GM23338 (cell line): ENCODE results near the gene ATXN2. TPM values are rescaled to one million over a fixed set of nuclear protein-coding genes. Genes with fewer than 3 reads are reported as not detected.

Experiments used
- ATAC-seq: fragments of 200-7000 bp; cut with Tn5 transposase; 3 replicates; pipeline ENCODE4 v1.9.1; 2020
- DNase-seq: peaks from one replicate; pipeline ENCODE4 v3.0.0-alpha.2; 2015; ENCODE audit warnings: low spot score
- H2AFZ ChIP-seq: fragments of 200-600 bp; sonication (generic); 2 replicates; pipeline ENCODE4 v1.8.0; 2016; ENCODE audit warnings: antibody characterized with exemption, mild to moderate bottlenecking, moderate library complexity
- H3F3A ChIP-seq: fragments of 200-600 bp; sonication (generic); replicated peaks from 2 replicates; pipeline ENCODE4 v1.8.0; 2017; ENCODE audit warnings: antibody characterized with exemption, mixed run types, low read depth
- H3K27ac ChIP-seq: fragments of 200-600 bp; sonication (generic); 2 replicates; pipeline ENCODE4 v1.6.1; 2016; ENCODE audit warnings: low read depth
- H3K27me3 ChIP-seq: fragments of 200-600 bp; sonication (generic); 2 replicates; pipeline ENCODE4 v1.8.0; 2016; ENCODE audit warnings: mild to moderate bottlenecking, mixed run types, moderate library complexity; ENCODE audit not compliant: insufficient read depth
- H3K36me3 ChIP-seq: fragments of 200-600 bp; sonication (generic); 2 replicates; pipeline ENCODE4 v1.8.0; 2016; ENCODE audit warnings: mild to moderate bottlenecking; ENCODE audit not compliant: insufficient read depth
- H3K4me1 ChIP-seq: fragments of 200-600 bp; sonication (generic); 2 replicates; pipeline ENCODE4 v1.8.0; 2016; ENCODE audit warnings: mild to moderate bottlenecking, moderate library complexity; ENCODE audit not compliant: insufficient read depth
- H3K4me2 ChIP-seq: fragments of 200-600 bp; sonication (generic); 2 replicates; pipeline ENCODE4 v1.7.1; 2017; ENCODE audit warnings: mixed run types
- H3K4me3 ChIP-seq: fragments of 200-600 bp; sonication (generic); 2 replicates; pipeline ENCODE4 v1.6.1; 2016; ENCODE audit warnings: mixed run types
- H3K79me2 ChIP-seq: fragments of 200-600 bp; sonication (generic); replicated peaks from 2 replicates; pipeline ENCODE4 v1.8.0; 2017; ENCODE audit warnings: mild to moderate bottlenecking; ENCODE audit not compliant: insufficient read depth
- H3K9me2 ChIP-seq: fragments of 200-600 bp; sonication (generic); 2 replicates; pipeline ENCODE4 v1.8.0; 2017; ENCODE audit not compliant: insufficient read depth
- H4K20me1 ChIP-seq: fragments of 200-600 bp; sonication (generic); replicated peaks from 2 replicates; pipeline ENCODE4 v1.8.0; 2017; ENCODE audit warnings: mild to moderate bottlenecking; ENCODE audit not compliant: insufficient read depth
- H3K27ac Mint-ChIP-seq: 2 replicates; pipeline ENCODE4 v1.8.0; 2020; ENCODE audit warnings: inconsistent platforms, mild to moderate bottlenecking, moderate library complexity, mixed read lengths
- H3K27me3 Mint-ChIP-seq: 3 replicates; pipeline ENCODE4 v1.8.0; 2022; ENCODE audit warnings: low read depth, mild to moderate bottlenecking, moderate library complexity, mixed read lengths, inconsistent platforms; ENCODE audit not compliant: insufficient read depth, poor library complexity
- H3K36me3 Mint-ChIP-seq: 3 replicates; pipeline ENCODE4 v1.8.0; 2021; ENCODE audit warnings: low read depth, mild to moderate bottlenecking, inconsistent platforms, moderate library complexity, mixed read lengths
- H3K4me1 Mint-ChIP-seq: 3 replicates; pipeline ENCODE4 v1.8.0; 2020; ENCODE audit warnings: mild to moderate bottlenecking, inconsistent platforms, mixed read lengths
- H3K4me3 Mint-ChIP-seq: 3 replicates; pipeline ENCODE4 v1.8.0; 2021; ENCODE audit warnings: moderate library complexity, mild to moderate bottlenecking, inconsistent platforms, mixed read lengths
- H3K9me3 Mint-ChIP-seq: 3 replicates; pipeline ENCODE4 v1.8.0; 2020; ENCODE audit warnings: moderate library complexity, mild to moderate bottlenecking, inconsistent platforms, mixed read lengths
- POLR2AphosphoS5 ChIP-seq: IDR thresholded peaks from 2 replicates; pipeline ENCODE4 v1.6.1; 2016; ENCODE audit warnings: antibody characterized with exemption, low read depth
- STAT1 ChIP-seq: IDR thresholded peaks from one replicate; pipeline ENCODE4 v1.6.1; 2016; ENCODE audit warnings: antibody characterized with exemption; ENCODE audit not compliant: unreplicated experiment
- polyA plus RNA-seq: library from polyadenylated mRNA; unstranded; fragments of >200 nt; fragmentation: Nextera tagmentation; extraction: Ambion mirVana; gene quantifications from 2 replicates; pipeline ENCODE4 v1.2.1, GENCODE V29; 2016
- total RNA-seq: library from RNA; depleted of rRNA; stranded (reverse); fragments of >200 nt; shearing (Covaris generic); gene quantifications from 2 replicates; pipeline ENCODE4 v1.2.3, GENCODE V29; 2014
- TF ChIP-seq, protein P1 (sequence below), 2 experiments: fragments of 200-600 bp in 1 of 2; sonication (generic) in 1 of 2; conservative IDR thresholded peaks; 2 replicates each; pipeline versions ENCODE4 v1.5.1 to v1.6.1; 2016 to 2017; ENCODE audit warnings: antibody characterized with exemption in 2 of 2, low read depth in 2 of 2, mild to moderate bottlenecking in 2 of 2, moderate library complexity in 1 of 2
- TF ChIP-seq, protein P2 (sequence below): IDR thresholded peaks from one replicate; pipeline ENCODE4 v1.6.1; 2018; ENCODE audit warnings: antibody characterized with exemption; ENCODE audit not compliant: unreplicated experiment
- TF ChIP-seq, protein P3 (sequence below): fragments of 250-450 bp; sonication (Bioruptor Pico); IDR thresholded peaks from 2 replicates; pipeline ENCODE4 v1.5.0; 2020; ENCODE audit warnings: mild to moderate bottlenecking, moderate library complexity

ATXN2 gene
- total and polyA plus RNA-seq, 2 experiments from 2014 or later: 44.8 to 59.5 TPM

DNA sequence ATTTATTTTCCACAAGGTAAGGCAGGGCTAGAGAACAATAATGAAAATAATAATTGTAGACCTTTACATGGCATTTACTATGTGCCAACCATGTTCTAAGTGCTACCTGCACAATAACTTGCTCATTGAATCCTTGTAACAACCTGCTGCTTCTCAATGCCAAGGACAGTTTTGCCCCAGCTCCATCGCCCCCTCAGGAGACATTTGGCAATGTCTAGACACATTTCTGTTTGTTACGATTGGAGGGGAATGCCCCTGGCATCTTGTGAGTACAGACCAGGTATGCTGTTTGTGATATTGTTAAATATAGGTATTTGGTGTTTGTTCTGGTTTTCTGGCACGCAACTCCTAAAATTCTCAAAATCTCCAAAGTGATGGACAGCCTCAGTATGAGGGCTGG, 8.1 kb upstream of the ATXN2 start:
- Histone ChIP-seq H3K36me3 (no peaks in the 10 kb centered on the region), H3K4me3 (no peak overlapping the region), H3K4me1 (no peaks in the 10 kb centered on the region), H4K20me1 (no peaks in the 10 kb centered on the region), H3F3A (no peaks in the 10 kb centered on the region), H3K79me2 (no peaks in the 10 kb centered on the region), H2AFZ (no peak overlapping the region), H3K27ac (no peak overlapping the region), H3K27me3 (no peaks in the 10 kb centered on the region), H3K4me2 (no peak overlapping the region), H3K9me2 (no peaks in the 10 kb centered on the region)
- peak; percentile 55 for DNase-seq
- TF ChIP-seq, protein P1, sequence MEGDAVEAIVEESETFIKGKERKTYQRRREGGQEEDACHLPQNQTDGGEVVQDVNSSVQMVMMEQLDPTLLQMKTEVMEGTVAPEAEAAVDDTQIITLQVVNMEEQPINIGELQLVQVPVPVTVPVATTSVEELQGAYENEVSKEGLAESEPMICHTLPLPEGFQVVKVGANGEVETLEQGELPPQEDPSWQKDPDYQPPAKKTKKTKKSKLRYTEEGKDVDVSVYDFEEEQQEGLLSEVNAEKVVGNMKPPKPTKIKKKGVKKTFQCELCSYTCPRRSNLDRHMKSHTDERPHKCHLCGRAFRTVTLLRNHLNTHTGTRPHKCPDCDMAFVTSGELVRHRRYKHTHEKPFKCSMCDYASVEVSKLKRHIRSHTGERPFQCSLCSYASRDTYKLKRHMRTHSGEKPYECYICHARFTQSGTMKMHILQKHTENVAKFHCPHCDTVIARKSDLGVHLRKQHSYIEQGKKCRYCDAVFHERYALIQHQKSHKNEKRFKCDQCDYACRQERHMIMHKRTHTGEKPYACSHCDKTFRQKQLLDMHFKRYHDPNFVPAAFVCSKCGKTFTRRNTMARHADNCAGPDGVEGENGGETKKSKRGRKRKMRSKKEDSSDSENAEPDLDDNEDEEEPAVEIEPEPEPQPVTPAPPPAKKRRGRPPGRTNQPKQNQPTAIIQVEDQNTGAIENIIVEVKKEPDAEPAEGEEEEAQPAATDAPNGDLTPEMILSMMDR (conservative IDR thresholded peaks at IDR 0.05; ENCODE audit: low read depth in 2 of 2): peak; percentile 43 to 45
- TF ChIP-seq, protein P2, sequence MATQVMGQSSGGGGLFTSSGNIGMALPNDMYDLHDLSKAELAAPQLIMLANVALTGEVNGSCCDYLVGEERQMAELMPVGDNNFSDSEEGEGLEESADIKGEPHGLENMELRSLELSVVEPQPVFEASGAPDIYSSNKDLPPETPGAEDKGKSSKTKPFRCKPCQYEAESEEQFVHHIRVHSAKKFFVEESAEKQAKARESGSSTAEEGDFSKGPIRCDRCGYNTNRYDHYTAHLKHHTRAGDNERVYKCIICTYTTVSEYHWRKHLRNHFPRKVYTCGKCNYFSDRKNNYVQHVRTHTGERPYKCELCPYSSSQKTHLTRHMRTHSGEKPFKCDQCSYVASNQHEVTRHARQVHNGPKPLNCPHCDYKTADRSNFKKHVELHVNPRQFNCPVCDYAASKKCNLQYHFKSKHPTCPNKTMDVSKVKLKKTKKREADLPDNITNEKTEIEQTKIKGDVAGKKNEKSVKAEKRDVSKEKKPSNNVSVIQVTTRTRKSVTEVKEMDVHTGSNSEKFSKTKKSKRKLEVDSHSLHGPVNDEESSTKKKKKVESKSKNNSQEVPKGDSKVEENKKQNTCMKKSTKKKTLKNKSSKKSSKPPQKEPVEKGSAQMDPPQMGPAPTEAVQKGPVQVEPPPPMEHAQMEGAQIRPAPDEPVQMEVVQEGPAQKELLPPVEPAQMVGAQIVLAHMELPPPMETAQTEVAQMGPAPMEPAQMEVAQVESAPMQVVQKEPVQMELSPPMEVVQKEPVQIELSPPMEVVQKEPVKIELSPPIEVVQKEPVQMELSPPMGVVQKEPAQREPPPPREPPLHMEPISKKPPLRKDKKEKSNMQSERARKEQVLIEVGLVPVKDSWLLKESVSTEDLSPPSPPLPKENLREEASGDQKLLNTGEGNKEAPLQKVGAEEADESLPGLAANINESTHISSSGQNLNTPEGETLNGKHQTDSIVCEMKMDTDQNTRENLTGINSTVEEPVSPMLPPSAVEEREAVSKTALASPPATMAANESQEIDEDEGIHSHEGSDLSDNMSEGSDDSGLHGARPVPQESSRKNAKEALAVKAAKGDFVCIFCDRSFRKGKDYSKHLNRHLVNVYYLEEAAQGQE: no peak
- Mint-ChIP-seq H3K4me1 (peaks cover 2% of the 10 kb centered on the region; the same call in 1 of the 3 replicates), H3K27ac (no peak overlapping the region), H3K9me3 (peaks cover 3% of the 10 kb centered on the region; the same call in 1 of the 3 replicates), H3K36me3 (peaks cover 2% of the 10 kb centered on the region; the same call in 1 of the 3 replicates), H3K27me3 (peaks cover 3% of the 10 kb centered on the region), H3K4me3 (no peak overlapping the region)
- ATAC-seq: peak; percentile 46; the same call in 1 of the 3 replicates

DNA sequence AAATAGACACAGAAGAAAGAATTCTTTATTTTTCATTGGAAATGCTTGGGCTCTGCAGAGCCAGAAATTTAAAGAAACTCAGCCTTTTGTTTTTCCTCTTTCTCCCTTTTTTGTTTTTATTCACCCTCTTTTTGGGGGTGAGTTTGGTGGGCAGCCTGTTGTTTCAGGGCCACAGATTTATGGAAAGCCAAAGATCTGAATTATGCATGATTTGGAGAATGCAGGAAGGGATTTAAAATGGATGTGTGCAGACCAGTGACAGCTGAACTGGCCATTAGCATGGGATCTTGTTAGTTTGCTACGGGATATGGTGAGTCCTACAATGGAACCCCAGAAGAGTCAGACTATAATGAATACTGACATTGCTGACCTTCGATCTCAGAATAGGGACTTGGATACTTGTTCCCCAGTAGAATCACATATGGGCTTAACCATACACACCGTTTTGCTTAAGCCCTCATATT, 7.7 kb upstream of the ATXN2 start:
- no peak for ATAC-seq
- Histone ChIP-seq H3K4me1 (no peaks in the 10 kb centered on the region), H3K79me2 (no peaks in the 10 kb centered on the region), H3K4me3 (no peak overlapping the region), H3K4me2 (no peak overlapping the region), H2AFZ (no peak overlapping the region), H3K27me3 (no peaks in the 10 kb centered on the region), H3K9me2 (no peaks in the 10 kb centered on the region), H3K27ac (no peak overlapping the region), H3F3A (no peaks in the 10 kb centered on the region), H4K20me1 (no peaks in the 10 kb centered on the region), H3K36me3 (no peaks in the 10 kb centered on the region)
- Mint-ChIP-seq H3K4me1 (peaks cover 2% of the 10 kb centered on the region; the same call in 1 of the 3 replicates), H3K9me3 (0 out of 3 replicates have a peak, but pooled peaks cover 3% of the 10 kb centered on the region), H3K27me3 (peaks cover 3% of the 10 kb centered on the region), H3K36me3 (peaks cover 5% of the 10 kb centered on the region; the same call in 1 of the 3 replicates), H3K4me3 (no peak overlapping the region), H3K27ac (no peak overlapping the region)
- DNase-seq: no peak
- TF ChIP-seq POLR2AphosphoS5 (no peak), STAT1 (no peak)
- TF ChIP-seq, protein P1 (conservative IDR thresholded peaks at IDR 0.05; ENCODE audit: low read depth in 2 of 2): no peak
- TF ChIP-seq, protein P3, sequence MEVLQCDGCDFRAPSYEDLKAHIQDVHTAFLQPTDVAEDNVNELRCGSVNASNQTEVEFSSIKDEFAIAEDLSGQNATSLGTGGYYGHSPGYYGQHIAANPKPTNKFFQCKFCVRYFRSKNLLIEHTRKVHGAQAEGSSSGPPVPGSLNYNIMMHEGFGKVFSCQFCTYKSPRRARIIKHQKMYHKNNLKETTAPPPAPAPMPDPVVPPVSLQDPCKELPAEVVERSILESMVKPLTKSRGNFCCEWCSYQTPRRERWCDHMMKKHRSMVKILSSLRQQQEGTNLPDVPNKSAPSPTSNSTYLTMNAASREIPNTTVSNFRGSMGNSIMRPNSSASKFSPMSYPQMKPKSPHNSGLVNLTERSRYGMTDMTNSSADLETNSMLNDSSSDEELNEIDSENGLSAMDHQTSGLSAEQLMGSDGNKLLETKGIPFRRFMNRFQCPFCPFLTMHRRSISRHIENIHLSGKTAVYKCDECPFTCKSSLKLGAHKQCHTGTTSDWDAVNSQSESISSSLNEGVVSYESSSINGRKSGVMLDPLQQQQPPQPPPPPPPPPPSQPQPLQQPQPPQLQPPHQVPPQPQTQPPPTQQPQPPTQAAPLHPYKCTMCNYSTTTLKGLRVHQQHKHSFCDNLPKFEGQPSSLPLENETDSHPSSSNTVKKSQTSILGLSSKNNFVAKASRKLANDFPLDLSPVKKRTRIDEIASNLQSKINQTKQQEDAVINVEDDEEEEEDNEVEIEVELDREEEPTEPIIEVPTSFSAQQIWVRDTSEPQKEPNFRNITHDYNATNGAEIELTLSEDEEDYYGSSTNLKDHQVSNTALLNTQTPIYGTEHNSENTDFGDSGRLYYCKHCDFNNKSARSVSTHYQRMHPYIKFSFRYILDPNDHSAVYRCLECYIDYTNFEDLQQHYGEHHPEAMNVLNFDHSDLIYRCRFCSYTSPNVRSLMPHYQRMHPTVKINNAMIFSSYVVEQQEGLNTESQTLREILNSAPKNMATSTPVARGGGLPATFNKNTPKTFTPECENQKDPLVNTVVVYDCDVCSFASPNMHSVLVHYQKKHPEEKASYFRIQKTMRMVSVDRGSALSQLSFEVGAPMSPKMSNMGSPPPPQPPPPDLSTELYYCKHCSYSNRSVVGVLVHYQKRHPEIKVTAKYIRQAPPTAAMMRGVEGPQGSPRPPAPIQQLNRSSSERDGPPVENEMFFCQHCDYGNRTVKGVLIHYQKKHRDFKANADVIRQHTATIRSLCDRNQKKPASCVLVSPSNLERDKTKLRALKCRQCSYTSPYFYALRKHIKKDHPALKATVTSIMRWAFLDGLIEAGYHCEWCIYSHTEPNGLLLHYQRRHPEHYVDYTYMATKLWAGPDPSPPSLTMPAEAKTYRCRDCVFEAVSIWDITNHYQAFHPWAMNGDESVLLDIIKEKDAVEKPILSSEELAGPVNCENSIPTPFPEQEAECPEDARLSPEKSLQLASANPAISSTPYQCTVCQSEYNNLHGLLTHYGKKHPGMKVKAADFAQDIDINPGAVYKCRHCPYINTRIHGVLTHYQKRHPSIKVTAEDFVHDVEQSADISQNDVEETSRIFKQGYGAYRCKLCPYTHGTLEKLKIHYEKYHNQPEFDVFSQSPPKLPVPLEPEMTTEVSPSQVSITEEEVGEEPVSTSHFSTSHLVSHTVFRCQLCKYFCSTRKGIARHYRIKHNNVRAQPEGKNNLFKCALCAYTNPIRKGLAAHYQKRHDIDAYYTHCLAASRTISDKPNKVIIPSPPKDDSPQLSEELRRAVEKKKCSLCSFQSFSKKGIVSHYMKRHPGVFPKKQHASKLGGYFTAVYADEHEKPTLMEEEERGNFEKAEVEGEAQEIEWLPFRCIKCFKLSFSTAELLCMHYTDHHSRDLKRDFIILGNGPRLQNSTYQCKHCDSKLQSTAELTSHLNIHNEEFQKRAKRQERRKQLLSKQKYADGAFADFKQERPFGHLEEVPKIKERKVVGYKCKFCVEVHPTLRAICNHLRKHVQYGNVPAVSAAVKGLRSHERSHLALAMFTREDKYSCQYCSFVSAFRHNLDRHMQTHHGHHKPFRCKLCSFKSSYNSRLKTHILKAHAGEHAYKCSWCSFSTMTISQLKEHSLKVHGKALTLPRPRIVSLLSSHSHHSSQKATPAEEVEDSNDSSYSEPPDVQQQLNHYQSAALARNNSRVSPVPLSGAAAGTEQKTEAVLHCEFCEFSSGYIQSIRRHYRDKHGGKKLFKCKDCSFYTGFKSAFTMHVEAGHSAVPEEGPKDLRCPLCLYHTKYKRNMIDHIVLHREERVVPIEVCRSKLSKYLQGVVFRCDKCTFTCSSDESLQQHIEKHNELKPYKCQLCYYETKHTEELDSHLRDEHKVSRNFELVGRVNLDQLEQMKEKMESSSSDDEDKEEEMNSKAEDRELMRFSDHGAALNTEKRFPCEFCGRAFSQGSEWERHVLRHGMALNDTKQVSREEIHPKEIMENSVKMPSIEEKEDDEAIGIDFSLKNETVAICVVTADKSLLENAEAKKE (CRISPR knock-in tag): no peak
